ENCODE results near the gene LARP4. TPM values are rescaled to one million over a fixed set of nuclear protein-coding genes. Genes with fewer than 3 reads are reported as not detected.
"Not testable (repeated sequence)": the region's sequence is repeated elsewhere in the genome, so short reads cannot be mapped to it uniquely, and the experiment has no call there.

LARP4 gene
- polyA plus RNA-seq, 3 donors = 40.5 to 43.1 (median 42.6) TPM

DNA sequence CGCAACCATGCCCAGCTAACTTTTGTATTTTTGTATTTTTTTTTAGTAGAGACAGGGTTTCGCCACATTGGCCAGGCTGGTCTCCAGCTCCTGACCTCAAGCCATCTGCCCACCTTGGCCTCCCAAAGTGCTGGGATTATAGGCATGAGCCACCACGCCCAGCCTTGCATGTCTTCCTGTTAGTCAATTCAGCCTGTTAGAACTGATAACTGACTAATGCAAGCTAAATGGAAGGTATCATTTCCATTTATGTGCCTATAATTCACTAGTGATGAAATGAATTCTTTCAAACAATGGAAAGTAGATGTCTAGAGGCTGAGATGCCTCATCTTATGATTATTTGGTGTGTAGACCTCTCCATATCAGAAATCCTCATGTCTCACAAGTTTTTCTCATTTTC, 66.8 kb downstream of the LARP4 start:
- DNase-seq (ENCODE audit: low read depth in 3 of 3, low spot score in 2 of 3) = no peak

DNA sequence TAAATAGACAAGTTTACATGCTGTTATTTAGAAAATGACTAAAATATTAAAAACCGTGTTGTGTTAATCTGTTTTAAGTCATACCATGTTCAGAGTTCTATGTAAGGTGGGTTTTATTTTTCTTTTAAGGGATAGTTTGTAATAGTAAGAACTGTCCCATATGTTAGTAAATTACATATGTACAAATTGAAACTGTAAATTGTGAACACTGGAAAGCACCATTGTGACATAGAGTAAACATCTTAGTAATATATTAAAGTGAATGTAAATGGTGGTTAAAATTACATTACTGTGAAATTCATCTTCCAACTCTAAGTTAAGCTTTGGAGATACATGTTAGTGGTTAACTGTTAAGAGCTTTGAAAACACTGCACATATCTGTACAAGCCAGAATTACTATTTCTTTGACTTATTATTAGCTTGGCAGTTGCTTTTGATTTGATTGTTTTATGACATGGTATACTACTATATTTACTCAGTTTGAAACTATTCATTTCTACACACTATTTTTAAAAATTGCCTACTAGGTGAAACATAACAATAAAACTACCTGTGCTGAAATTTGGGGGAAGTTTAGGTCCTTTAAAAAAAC, 76.7 kb downstream of the LARP4 start:
- no peak for DNase-seq (ENCODE audit: low read depth in 3 of 3, low spot score in 2 of 3)

DNA sequence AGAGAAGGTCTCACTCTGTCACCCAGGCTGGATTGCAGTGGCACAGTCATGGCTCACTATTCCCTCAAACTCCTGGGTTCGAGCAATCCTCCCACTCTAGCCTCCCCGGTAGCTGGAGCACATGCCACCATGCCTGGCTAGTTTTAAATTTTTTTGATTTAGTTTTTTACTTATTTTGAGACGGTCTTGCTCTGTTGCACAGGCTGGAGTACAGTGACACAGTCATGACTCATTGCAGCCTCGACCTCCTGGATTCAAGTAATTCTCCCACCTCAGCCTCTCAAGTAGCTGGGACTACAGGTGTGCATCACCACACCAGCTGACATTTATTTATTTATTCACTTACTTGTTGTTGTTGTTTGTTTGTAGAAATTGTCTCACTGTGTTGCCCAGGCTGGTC, 81.9 kb downstream of the LARP4 start:
- no peak for DNase-seq (ENCODE audit: low read depth in 3 of 3, low spot score in 2 of 3)

DNA sequence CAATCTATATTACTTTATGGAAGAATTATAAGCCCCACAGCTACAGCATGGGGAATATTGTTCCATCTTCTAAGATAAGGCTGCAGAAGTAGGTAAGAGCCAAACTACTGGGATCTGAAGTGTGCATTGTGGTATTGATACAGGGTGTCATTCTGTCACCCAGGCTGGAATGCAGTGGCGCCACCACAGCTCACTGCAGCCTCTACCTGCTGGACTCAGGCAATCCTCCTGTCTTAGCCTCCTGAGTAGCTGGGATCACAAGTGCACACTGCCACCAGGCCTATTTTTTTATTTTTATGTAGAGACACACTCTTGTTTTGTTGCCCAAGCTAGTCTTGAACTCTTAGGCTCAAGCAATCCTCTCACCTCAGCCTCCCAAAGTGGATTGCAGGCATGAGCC, 82.8 kb downstream of the LARP4 start:
- DNase-seq (ENCODE audit: low read depth in 3 of 3, low spot score in 2 of 3) = no peak

DNA sequence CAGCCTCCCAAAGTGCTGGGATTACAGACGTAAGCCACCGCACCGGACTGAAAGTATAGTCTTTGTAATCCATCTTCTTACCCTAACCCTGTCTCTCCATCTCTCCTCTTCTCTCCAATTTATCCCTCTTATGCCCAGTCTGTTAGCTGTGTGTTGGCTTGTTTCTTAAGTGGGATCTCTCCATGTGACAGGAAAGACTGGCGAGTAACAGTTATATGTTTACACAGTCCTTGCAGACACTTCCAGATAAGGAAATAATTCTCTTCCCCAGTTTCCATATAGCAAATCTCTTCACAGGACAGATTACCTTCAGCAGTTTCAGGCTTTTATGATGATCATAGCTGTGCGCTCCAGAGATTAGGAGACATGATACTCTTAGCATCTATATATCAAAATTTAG, 88.1 kb downstream of the LARP4 start:
- DNase-seq (ENCODE audit: low read depth in 3 of 3, low spot score in 2 of 3) = no peak

DNA sequence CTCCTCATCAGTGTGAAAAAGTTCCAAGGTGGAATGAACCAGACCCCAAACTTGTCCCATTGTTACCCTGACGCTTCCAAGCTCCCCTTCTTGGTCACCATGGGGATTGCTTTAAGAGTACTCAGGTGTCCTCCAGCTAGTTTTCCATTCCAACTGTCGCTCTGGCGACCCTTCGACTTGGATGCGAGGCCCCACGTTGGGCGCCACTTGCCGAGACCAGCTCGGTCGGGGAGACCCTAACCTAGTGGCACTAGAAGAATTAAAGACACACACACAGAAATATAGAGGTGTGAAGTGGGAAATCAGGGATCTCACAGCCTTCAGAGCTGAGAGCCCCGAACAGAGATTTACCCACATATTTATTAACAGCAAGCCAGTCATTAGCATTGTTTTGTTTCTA, 97.4 kb downstream of the LARP4 start:
- not testable (repeated sequence) for DNase-seq (ENCODE audit: low read depth in 3 of 3, low spot score in 2 of 3)

DNA sequence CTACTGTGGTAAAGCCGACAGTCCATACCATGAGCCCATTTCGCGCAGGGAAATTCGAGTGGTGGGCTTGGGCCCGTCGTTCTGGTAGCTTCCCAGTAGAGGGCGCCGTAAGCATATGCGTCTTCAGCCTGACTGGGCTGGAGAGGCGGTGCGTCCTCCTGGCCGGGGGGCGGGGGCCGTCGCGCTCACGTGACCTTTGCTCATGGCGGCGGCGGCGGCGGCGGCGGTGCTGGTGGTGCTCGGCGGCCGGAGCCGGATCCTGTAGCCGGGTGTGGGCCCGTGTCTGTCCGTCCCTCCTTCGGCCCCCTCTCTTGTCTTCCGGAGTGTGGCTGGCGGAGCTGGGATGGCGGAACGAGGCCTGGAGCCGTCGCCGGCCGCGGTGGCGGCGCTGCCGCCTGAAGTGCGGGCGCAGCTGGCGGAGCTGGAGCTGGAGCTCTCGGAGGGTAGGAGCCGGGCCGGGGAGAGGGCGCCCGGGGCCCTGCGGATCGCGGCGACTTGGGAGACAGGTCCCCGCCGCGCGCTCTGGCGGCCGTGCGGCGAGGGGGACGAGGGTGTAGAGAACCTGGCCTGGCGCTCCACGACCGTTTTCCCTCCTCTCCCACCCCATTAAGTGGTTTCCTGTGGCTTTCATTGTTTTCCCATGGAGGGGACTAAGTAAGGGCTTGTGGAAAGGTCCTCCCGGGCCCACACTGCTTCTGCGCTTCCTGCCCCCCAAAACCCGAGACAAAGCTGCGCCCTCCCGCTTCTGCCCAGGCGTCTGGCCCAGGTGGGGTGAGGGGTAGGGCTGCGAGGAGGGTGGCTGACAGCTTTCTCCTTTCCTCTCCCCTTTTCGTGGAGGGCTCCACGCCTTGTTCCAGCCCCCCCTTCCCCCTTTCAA, 104.4 kb downstream of the LARP4 start, which contains the start of gene DIP2B:
Gene DIP2B (plus strand): TSS at position 188 of the 877 bp plus-strand sequence. CDS start 156 bp downstream, at position 344.
- DNase-seq (ENCODE audit: low read depth in 3 of 3, low spot score in 2 of 3) = peak; percentile 74 to 84 (median 75)

DNA sequence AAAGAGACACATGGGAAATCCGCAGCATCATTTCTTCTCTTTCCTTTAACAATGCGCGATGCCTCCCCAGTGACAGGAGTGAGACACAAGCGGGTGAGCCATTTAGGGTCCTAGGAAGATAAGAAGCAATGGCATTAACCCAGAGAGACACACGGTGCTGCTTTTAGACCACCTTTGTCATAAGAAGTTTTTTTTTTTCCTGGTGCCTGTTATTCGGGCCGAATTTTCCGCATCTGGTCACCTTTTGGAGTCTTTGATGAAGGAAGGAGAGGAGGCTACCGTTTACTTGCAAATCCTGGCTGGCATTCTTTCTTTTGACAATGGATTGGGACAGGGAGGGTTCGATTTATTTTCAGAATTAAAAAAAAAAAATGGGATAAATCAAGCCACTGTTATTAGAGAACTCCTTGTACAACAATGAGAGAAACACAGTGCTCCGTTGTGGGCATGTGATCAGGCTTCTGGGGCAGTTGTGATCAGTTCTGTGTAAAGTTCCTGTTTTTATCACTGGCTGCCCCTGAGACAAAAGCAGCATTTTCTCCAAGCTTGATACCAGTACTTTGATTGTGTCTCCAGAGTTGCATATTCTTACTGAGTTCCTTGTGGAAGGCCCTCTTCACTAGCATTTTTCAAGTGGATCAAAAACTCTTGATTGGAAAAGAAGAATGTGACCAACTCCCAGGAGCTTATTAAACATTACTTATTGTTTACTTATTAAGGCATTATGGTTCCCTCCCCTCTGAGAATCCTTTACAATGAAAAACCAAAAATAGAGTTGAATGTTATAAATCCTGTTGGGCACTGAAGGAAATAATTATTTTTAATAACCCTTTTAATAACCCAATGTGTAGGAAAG, 105.2 kb downstream of the LARP4 start:
- DNase-seq (ENCODE audit: low read depth in 3 of 3, low spot score in 2 of 3) = peak in 1 of 3 donors; percentile 21

DNA sequence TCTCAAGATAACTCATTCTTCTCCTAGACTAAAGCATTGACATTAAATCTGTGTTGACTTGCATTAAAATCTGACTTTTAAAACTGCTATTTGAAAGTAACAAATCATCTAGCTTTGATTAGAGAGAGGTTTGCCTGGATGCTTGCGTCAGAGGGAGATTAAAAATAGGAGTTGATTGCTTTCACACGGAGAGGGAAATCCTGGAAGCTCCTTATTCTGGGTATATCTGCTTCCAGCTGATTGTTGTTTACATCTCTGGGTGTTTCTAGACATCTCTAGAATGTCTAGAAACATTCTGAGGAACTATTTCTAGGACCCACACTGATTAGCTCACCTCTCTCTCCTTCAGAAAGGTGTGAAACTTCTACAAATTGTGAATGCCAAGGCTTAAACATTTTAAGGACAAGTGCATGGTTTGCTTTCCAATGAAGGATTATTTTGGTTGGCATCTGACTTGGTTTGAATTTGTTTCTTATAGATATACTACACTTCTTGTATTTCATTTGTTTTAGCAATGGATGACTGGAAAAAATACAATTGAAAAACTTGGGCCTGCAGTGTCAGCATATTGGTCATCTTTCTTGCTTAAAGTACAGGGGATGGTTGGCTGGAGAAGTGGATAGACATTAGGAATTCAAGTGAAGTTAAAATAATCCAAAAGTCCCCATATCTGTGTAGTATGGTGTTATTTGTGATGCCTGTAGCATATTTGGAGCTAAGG, 106.2 kb downstream of the LARP4 start:
- no peak for DNase-seq (ENCODE audit: low read depth in 3 of 3, low spot score in 2 of 3)

DNA sequence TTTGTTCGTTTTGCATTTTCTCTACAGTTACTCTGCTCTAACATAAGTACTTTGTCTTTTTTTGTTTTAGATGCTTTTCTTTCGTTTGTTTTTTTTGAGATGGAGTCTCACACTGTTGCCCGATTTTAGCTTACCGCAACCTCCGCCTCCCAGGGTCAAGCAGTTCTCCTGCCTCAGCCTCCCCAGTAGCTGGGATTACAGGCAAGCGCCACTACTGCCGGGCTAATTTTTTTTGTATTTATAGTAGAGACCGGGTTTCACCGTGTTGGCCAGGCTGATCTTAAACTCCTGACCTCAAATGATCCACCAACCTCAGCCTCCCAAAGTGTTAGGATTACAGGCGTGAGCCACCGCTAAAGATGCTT, 106.8 kb downstream of the LARP4 start:
- DNase-seq (ENCODE audit: low read depth in 3 of 3, low spot score in 2 of 3) = no peak

DNA sequence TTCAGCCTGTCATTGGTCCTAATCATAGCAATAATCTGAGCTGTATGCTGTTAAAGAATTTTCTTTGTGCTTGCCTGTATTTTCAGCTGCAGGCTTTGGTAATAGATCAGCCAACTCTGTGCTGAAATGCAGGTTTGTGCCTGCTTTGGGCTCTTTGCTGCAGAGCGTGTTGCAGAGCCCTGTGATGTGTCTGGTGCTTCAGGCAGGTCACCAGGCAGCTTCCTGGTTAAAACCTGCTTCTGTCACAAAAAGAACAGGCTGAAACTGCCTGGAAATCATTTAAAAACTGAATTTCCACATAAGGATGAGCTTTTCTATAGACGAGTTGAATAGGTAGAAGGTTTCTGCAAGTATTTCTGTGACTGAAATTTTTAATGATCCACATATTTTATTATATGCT, 107.2 kb downstream of the LARP4 start:
- DNase-seq (ENCODE audit: low read depth in 3 of 3, low spot score in 2 of 3) = no peak

DNA sequence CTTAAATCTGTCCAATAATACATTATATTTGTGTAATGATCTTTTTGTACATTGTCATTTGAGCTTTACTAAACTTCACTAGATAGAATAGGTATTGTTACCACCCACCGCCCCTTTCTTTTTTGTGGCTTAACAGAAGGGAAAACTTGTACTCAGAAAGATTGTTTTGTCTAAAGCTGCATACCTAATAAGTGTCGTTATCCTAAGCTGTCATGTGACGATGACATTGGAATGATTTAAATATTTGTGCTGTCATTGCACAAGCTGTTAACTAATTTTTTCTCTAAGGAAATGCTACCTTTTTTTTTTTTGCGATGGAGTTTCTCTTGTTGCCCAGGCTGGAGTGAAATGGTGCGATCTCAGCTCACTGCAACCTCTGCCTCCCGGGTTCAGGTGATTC, 107.7 kb downstream of the LARP4 start:
- no peak for DNase-seq (ENCODE audit: low read depth in 3 of 3, low spot score in 2 of 3)

DNA sequence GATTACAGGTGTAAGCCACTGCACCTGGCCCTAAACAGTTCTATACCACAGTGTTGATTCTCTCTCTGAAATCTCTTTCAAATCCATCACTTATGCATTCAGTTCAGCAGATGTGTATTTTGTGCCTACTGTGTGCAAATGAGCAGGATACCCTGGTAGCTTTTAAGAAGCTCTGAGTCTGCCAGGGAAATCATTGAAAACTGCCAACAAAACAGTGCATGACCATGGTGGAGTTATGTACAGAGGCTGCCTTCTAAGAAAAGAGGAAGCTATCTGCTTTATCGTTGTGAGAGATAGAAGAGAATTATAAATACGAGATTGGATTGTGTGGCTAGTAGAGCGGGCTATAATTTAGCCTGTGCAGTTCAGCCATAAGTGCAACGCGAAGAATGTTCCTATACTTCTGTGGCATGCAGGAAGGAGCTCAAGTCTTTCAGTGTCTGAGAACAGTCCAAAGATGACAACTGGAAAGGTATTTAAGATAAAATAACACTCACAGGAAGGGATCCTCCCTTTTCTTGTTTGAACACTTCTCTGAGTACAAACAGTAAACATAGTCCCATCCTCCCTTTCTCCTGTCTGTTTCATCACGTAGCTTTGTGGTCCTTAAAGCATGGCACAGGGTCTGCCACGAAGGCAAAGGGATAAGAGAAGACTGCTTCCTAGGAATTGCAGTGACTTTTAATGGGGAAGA, 108.4 kb downstream of the LARP4 start:
- DNase-seq (ENCODE audit: low read depth in 3 of 3, low spot score in 2 of 3) = no peak

DNA sequence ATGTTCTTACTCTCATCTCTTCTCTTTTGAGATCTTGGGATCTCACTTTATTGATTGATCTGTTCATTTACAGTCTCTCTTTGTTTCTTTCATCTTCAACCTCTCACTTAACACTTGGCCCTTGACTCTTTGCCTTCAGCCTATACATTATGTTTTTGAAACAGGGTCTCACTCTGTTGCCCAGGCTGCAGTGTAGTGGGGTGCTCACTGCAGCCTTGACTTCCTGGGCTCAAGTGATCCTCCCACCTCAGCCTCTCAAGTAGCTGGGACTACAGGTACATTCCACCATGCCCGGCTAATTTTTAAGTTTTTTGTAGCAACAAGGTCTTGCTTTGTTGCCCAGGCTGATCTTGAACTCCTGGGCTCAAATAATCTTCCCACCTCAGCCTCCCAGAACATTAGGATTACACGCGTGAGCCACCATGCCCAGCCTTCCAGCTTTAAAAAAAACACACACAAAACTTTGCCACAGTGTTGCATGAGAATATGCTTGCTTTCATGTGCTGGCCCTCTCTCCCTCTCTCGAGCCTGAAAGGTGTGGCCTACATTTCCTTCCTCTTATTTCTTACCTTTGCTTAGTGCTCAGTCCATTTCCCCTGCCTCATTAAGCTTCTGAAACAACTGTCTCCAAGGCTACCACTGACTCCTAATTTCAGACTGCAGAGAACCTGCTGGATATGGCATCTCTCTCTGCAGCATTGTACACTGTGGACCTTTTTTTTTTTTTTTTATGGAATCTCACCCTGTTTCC, 114.0 kb downstream of the LARP4 start:
- no peak for DNase-seq (ENCODE audit: low read depth in 3 of 3, low spot score in 2 of 3)

DNA sequence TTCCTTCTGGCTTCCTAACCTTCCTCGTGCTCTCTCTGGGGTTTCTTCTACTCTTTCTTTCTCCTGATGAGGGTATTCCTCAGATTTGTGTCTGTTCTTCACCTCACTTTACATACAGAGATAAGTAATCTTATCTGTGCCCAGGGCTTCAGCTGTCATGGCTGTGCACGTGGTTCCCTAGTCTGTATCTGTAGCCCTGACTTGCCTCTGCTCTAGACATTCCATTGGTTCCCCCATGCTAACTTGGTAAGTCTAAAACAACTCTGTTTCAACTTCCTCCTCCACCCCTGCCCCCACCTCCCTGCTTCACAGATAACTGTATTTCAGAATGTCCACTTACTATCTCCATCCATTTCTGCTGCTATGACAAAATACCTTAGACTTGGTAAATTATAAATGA, 114.9 kb downstream of the LARP4 start:
- DNase-seq (ENCODE audit: low read depth in 3 of 3, low spot score in 2 of 3) = no peak

DNA sequence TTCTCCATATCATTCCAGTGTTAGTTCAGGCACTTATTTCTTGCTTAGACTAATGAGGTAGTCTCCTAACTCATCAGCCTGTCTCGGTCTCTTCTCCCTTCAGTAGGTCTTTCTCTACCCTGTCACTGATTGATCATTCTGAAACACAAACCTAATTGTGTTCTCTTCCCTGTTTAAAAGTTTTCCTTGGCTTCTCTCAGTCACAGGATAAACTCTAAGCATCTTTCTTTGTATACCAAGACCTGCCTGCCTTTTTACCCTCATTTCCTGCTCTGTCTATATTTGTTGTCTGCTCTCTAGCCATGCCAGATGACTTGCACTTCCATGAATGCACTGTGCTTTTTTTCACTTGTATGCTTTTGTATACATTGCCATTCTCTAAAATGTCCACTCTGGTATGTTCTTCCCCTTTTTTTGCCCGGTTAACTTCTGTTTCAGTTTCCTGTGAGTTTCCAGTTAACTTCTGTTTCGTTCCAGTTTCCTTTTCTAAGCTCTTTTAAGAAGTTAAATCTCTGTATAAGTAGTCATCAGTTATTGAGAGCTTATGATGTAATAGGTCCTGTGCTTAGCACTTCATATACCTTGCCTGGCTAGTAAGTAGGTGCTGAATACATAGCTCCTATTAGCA, 116.8 kb downstream of the LARP4 start:
- no peak for DNase-seq (ENCODE audit: low read depth in 3 of 3, low spot score in 2 of 3)

DNA sequence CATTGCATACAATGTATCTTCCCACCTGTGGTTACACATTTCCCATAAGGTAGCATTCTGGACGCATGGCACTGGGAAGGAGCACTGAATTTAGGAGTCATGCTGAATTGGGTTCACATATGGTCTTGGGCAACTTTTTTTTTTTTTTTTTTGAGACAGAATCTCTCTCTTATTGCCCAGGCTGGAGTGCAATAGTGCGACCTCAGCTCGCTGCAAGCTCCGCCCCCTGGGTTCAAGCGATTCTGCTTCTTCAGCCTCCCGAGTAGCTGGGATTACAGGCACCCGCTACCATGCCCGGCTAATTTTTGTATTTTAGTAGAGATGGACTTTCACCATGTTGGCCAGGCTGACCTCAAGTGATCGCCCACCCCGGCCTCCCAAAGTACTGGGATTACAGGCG, 117.4 kb downstream of the LARP4 start:
- DNase-seq (ENCODE audit: low read depth in 3 of 3, low spot score in 2 of 3) = no peak

DNA sequence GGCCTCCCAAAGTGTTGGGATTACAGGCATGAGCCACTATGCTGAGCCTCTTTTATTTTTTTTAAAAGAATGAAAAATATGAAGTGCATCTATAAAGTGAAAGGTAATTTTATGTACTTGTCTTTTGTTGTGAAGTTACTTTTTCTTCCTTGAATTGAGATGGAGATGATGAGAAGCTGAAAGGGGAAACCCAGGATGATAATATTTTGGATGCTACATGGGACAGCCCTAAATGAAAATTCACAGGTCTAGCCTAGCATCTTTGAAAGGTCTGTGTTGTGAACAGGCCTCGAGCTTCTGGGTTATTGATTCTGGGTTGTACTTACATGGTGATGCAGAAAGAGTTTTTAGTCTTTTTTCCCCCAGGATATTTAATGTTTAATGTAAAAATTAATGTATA, 118.7 kb downstream of the LARP4 start:
- no peak for DNase-seq (ENCODE audit: low read depth in 3 of 3, low spot score in 2 of 3)
